HG02943 (cell line): ENCODE data around the gene LYPLA2.
"Not testable (repeated sequence)": the region's sequence is repeated elsewhere in the genome, so short reads cannot be mapped to it uniquely, and the experiment has no call there.

Experiments used
- ATAC-seq: cut with Tn5 transposase; IDR thresholded peaks from one replicate; pipeline ENCODE4 v1.9.1; 2021; ENCODE audit warnings: mild to moderate bottlenecking, low read depth, moderate library complexity; ENCODE audit not compliant: unreplicated experiment

LYPLA2 gene

DNA sequence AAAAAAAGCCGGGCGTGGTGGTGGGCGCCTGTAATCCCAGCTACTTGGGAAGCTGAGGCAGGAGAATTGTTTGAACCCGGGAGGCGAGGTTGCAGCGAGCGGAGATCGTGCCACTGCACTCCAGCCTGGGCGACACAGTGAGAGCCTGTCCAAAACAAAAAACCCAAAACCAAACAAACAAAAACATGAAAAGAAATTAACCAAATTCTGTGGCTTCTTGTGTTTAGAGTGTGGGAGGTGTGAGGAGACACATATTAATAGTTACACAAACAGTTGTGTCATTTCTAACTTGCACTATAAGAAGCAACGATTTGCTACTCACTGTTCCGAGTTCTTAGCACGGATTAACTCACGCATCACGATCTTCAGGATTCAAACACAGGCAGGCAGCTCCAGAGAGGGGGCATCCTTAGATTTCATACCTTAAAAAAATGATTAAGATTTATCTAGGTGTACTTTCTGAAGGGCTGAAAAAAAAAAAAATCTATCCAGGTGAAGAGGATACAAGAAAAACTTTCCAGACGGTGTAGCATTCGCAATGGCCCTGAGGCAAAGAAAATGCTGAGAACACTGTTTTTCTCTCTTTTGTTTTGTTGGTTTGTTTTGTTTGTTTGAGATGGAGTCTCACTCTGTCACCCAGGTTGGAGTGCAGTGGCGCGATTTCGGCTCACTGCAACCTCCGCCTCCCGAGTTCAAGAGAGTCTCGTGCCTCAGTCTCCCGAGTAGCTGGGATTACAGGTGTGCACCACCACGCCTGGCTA, 35.0 kb downstream of the LYPLA2 start:
- ATAC-seq = peak; percentile 18

DNA sequence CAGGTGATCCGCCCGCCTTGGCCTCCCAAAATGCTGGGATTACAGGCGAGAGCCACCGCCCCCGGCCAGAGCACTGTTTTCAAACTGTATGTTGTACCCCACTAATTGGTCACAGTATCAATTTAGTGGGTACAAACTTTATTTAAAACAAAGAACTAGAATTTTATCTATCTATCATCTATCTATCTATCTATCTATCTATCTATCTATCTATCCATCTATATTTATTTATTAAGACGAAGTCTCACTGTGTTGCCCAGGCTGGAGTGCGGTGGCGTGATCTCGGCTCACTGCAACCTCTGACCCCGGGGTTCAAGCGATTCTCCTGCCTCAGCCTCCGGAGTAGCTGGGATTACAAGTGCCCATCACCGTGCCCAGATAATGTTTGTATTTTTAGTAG, 35.6 kb downstream of the LYPLA2 start:
- ATAC-seq = not testable (repeated sequence)

- no peak for ATAC-seq
Measured at GRCh38 chr1:23827717-23828116, 36.8 kb downstream of the LYPLA2 start.

- not testable (repeated sequence) for ATAC-seq
Measured at GRCh38 chr1:23834156-23834555, 43.2 kb downstream of the LYPLA2 start.

GRCh38 chr1:23836037-23836436, 45.1 kb downstream of the LYPLA2 start:
- no peak for ATAC-seq

GRCh38 chr1:23837908-23838307, 47.0 kb downstream of the LYPLA2 start:
- no peak for ATAC-seq

GRCh38 chr1:23838401-23838866, 47.5 kb downstream of the LYPLA2 start:
- ATAC-seq = no peak

DNA sequence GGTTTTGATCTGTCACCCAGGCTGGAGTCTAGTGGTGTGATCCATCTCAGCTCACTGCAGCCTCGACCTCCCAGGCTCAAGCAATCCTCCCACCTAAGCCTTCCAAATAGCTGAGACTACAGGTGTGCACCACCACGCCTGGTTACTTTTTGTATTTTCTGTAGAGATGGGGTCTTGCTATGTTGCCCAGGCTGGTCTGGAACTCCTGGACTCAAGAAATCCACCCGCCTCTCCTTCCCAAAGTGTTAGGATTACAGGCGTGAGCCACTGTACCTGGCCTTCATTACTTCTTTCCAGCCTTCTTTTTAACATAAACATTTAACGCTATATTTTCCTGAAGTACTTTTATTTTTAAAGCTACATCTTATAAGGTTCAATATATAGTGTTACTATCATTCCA, 52.7 kb downstream of the LYPLA2 start:
- no peak for ATAC-seq
